ENCODE results near the gene ZNF35. TPM values are rescaled to one million over a fixed set of nuclear protein-coding genes. Genes with fewer than 3 reads are reported as not detected.

The ZNF35 gene
- total RNA-seq, 1 donor from 2014 or later = 14.5 TPM

DNA sequence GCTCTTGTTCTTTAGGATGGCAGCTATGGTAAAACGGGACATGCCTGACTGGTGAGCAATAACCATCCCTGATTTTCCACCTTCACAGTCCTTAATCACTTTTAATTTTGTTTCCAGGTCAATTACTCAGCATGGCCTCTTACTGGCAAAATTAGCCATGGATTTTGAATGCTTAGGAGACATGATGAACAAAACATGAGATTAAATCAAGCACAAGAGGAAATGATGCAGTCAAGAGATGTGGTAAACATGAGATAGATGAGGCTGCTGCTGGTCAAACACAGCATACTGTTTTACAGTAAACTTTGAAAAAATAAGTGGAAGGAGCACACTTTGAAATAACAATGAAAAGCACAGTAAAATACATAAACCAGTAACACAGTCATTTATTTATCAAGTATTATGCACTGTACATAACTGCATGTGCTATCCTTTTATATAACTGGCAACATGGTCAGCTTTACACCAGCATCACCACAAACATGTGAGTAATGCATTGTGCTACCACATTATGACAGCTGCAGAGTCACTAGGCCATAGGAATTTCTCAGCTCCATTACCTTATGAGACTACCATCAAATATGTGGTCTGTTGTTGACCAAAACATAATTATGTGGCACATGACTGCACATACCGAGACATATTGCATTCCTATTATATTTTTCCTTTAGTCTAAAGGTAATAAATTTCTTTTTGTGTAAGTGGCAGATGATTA, 33.8 kb downstream of the ZNF35 start:
- Histone ChIP-seq H3K27ac (ENCODE audit: low read depth, low read length) (no peak overlapping the region), H3K36me3 (ENCODE audit: insufficient read depth, low read length) (no peaks in the 10 kb centered on the region), H3K27me3 (ENCODE audit: insufficient read depth, low read length) (no peaks in the 10 kb centered on the region), H3K4me1 (ENCODE audit: insufficient read depth, low read length) (no peaks in the 10 kb centered on the region), H3K4me2 (ENCODE audit: low read length) (no peak overlapping the region), H3K9me3 (ENCODE audit: insufficient read depth, low read depth, low read length) (peaks cover 17% of the 10 kb centered on the region), H3K9ac (ENCODE audit: low read length) (no peak overlapping the region), H3K79me2 (ENCODE audit: insufficient read depth, low read length) (no peaks in the 10 kb centered on the region), H2AFZ (ENCODE audit: low read depth, low read length) (no peak overlapping the region), H3K4me3 (ENCODE audit: insufficient read depth, low read depth, low read length) (no peak overlapping the region), H4K20me1 (ENCODE audit: insufficient read depth, low read length) (no peaks in the 10 kb centered on the region)
- H3K27ac Mint-ChIP-seq (ENCODE audit: unreplicated experiment) = peak overlapping the region; percentile 34
- no peaks in the 10 kb centered on the region for H3K27me3 Mint-ChIP-seq (ENCODE audit: low read depth, unreplicated experiment)
- H3K9me3 Mint-ChIP-seq (ENCODE audit: unreplicated experiment) = peaks cover 32% of the 10 kb centered on the region
- no peak overlapping the region for H3K4me3 Mint-ChIP-seq (ENCODE audit: unreplicated experiment)
- TF ChIP-seq EZH2 (IDR thresholded peaks at IDR 0.05; ENCODE audit: insufficient read depth, low read length) = no peak
- TF ChIP-seq, protein P1, sequence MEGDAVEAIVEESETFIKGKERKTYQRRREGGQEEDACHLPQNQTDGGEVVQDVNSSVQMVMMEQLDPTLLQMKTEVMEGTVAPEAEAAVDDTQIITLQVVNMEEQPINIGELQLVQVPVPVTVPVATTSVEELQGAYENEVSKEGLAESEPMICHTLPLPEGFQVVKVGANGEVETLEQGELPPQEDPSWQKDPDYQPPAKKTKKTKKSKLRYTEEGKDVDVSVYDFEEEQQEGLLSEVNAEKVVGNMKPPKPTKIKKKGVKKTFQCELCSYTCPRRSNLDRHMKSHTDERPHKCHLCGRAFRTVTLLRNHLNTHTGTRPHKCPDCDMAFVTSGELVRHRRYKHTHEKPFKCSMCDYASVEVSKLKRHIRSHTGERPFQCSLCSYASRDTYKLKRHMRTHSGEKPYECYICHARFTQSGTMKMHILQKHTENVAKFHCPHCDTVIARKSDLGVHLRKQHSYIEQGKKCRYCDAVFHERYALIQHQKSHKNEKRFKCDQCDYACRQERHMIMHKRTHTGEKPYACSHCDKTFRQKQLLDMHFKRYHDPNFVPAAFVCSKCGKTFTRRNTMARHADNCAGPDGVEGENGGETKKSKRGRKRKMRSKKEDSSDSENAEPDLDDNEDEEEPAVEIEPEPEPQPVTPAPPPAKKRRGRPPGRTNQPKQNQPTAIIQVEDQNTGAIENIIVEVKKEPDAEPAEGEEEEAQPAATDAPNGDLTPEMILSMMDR (IDR thresholded peaks at IDR 0.05; ENCODE audit: insufficient read depth, low read depth, low read length) = no peak
- H3K4me1 Mint-ChIP-seq (ENCODE audit: low read depth, unreplicated experiment) = peaks cover 5% of the 10 kb centered on the region
- H3K36me3 Mint-ChIP-seq (ENCODE audit: low read depth, unreplicated experiment) = peaks cover 40% of the 10 kb centered on the region
- DNase-seq (ENCODE audit: low read depth) (peak; percentile 82), FAIRE-seq (peak; percentile 73)

- FAIRE-seq = no peak
- no peak overlapping the region for H3K27ac ChIP-seq (ENCODE audit: low read depth, low read length)
- H3K4me2 ChIP-seq (ENCODE audit: low read length) = peak overlapping the region; percentile 85
- Mint-ChIP-seq H3K27ac (ENCODE audit: unreplicated experiment) (peak overlapping the region; percentile 75), H3K27me3 (ENCODE audit: low read depth, unreplicated experiment) (peaks cover 10% of the 10 kb centered on the region), H3K4me1 (ENCODE audit: low read depth, unreplicated experiment) (peaks cover 5% of the 10 kb centered on the region), H3K9me3 (ENCODE audit: unreplicated experiment) (peaks cover 42% of the 10 kb centered on the region), H3K4me3 (ENCODE audit: unreplicated experiment) (peak overlapping the region; percentile 91), H3K36me3 (ENCODE audit: low read depth, unreplicated experiment) (peaks cover 38% of the 10 kb centered on the region)
- no peak for TF ChIP-seq EZH2 (IDR thresholded peaks at IDR 0.05; ENCODE audit: insufficient read depth, low read length)
- TF ChIP-seq, protein P1 (IDR thresholded peaks at IDR 0.05; ENCODE audit: insufficient read depth, low read depth, low read length) = no peak
- peak overlapping the region; percentile 69 for H2AFZ ChIP-seq (ENCODE audit: low read depth, low read length)
- no peaks in the 10 kb centered on the region for H3K27me3 ChIP-seq (ENCODE audit: insufficient read depth, low read length)
- peaks cover 17% of the 10 kb centered on the region for H3K9me3 ChIP-seq (ENCODE audit: insufficient read depth, low read depth, low read length)
- H3K4me3 ChIP-seq (ENCODE audit: insufficient read depth, low read depth, low read length) = peak overlapping the region; percentile 59
- peak overlapping the region; percentile 63 for H3K9ac ChIP-seq (ENCODE audit: low read length)
- peak; percentile 87 for DNase-seq (ENCODE audit: low read depth)
- H3K36me3 ChIP-seq (ENCODE audit: insufficient read depth, low read length) = no peaks in the 10 kb centered on the region
- no peaks in the 10 kb centered on the region for H3K79me2 ChIP-seq (ENCODE audit: insufficient read depth, low read length)
- H4K20me1 ChIP-seq (ENCODE audit: insufficient read depth, low read length) = no peaks in the 10 kb centered on the region
- no peaks in the 10 kb centered on the region for H3K4me1 ChIP-seq (ENCODE audit: insufficient read depth, low read length)
Observed at GRCh38 chr3:44685128-44685800, 36.7 kb downstream of the ZNF35 start.
